T-helper 1 cell treated with Interleukin-12 subunit alpha and Interleukin-12 subunit beta and Interleukin-4 antibody, amounts not matched to agents 30 μg/mL and 1 μg/mL, for 36 hours (primary cell): ENCODE data around the gene EFCAB8.

ENCODE experiments used
- H3K27ac Mint-ChIP-seq: one replicate; pipeline ENCODE4 v1.8.0; 2021; ENCODE audit warnings: mild to moderate bottlenecking, mixed read lengths
- H3K27me3 Mint-ChIP-seq: one replicate; pipeline ENCODE4 v1.8.0; 2021; ENCODE audit warnings: low read depth, mixed read lengths
- H3K36me3 Mint-ChIP-seq: one replicate; pipeline ENCODE4 v1.8.0; 2021; ENCODE audit warnings: low read depth, mixed read lengths
- H3K4me1 Mint-ChIP-seq: one replicate; pipeline ENCODE4 v1.8.0; 2021; ENCODE audit warnings: low read depth, mixed read lengths
- H3K4me3 Mint-ChIP-seq: one replicate; pipeline ENCODE4 v1.8.0; 2021; ENCODE audit warnings: mild to moderate bottlenecking, moderate library complexity, mixed read lengths
- H3K9me3 Mint-ChIP-seq: one replicate; pipeline ENCODE4 v1.8.0; 2021; ENCODE audit warnings: mixed read lengths

EFCAB8 gene

GRCh38 chr20:32886652-32887051 is 27.9 kb downstream of the EFCAB8 start:
- Mint-ChIP-seq H3K27ac (no peak overlapping the region), H3K4me3 (no peak overlapping the region), H3K9me3 (no peaks in the 10 kb centered on the region), H3K27me3 (no peaks in the 10 kb centered on the region), H3K4me1 (no peaks in the 10 kb centered on the region), H3K36me3 (no peaks in the 10 kb centered on the region)

- no peak overlapping the region for H3K4me3 Mint-ChIP-seq
- H3K27me3 Mint-ChIP-seq: no peaks in the 10 kb centered on the region
- no peaks in the 10 kb centered on the region for H3K4me1 Mint-ChIP-seq
- H3K36me3 Mint-ChIP-seq: no peaks in the 10 kb centered on the region
- H3K27ac Mint-ChIP-seq: no peak overlapping the region
- no peaks in the 10 kb centered on the region for H3K9me3 Mint-ChIP-seq
Observed at GRCh38 chr20:32887492-32887891, 28.8 kb downstream of the EFCAB8 start.

GRCh38 chr20:32888636-32889035 is 29.9 kb downstream of the EFCAB8 start:
- Mint-ChIP-seq H3K9me3 (no peaks in the 10 kb centered on the region), H3K27me3 (no peaks in the 10 kb centered on the region), H3K27ac (no peak overlapping the region), H3K4me1 (no peaks in the 10 kb centered on the region), H3K4me3 (no peak overlapping the region), H3K36me3 (no peaks in the 10 kb centered on the region)

GRCh38 chr20:32889281-32889680 is 30.6 kb downstream of the EFCAB8 start:
- Mint-ChIP-seq H3K4me3 (no peak overlapping the region), H3K27ac (no peak overlapping the region), H3K27me3 (no peaks in the 10 kb centered on the region), H3K36me3 (no peaks in the 10 kb centered on the region), H3K9me3 (no peaks in the 10 kb centered on the region), H3K4me1 (no peaks in the 10 kb centered on the region)

GRCh38 chr20:32891491-32891890 is 32.8 kb downstream of the EFCAB8 start:
- no peaks in the 10 kb centered on the region for H3K27me3 Mint-ChIP-seq
- H3K36me3 Mint-ChIP-seq: no peaks in the 10 kb centered on the region
- no peaks in the 10 kb centered on the region for H3K4me1 Mint-ChIP-seq
- no peaks in the 10 kb centered on the region for H3K9me3 Mint-ChIP-seq
- no peak overlapping the region for H3K4me3 Mint-ChIP-seq
- H3K27ac Mint-ChIP-seq: no peak overlapping the region

GRCh38 chr20:32891926-32892660 is 33.4 kb downstream of the EFCAB8 start:
- H3K9me3 Mint-ChIP-seq: no peaks in the 10 kb centered on the region
- H3K4me3 Mint-ChIP-seq: no peak overlapping the region
- H3K36me3 Mint-ChIP-seq: no peaks in the 10 kb centered on the region
- H3K27me3 Mint-ChIP-seq: no peaks in the 10 kb centered on the region
- no peaks in the 10 kb centered on the region for H3K4me1 Mint-ChIP-seq
- no peak overlapping the region for H3K27ac Mint-ChIP-seq

- no peaks in the 10 kb centered on the region for H3K9me3 Mint-ChIP-seq
- H3K36me3 Mint-ChIP-seq: no peaks in the 10 kb centered on the region
- no peaks in the 10 kb centered on the region for H3K4me1 Mint-ChIP-seq
- H3K27me3 Mint-ChIP-seq: no peaks in the 10 kb centered on the region
- H3K27ac Mint-ChIP-seq: no peak overlapping the region
- H3K4me3 Mint-ChIP-seq: no peak overlapping the region
Observed at GRCh38 chr20:32893263-32894025, 34.7 kb downstream of the EFCAB8 start.

- no peaks in the 10 kb centered on the region for H3K9me3 Mint-ChIP-seq
Observed at GRCh38 chr20:32894026-32894483, 35.3 kb downstream of the EFCAB8 start.

GRCh38 chr20:32894711-32895355 is 36.1 kb downstream of the EFCAB8 start:
- Mint-ChIP-seq H3K27ac (no peak overlapping the region), H3K36me3 (no peaks in the 10 kb centered on the region), H3K9me3 (no peaks in the 10 kb centered on the region)

More at GRCh38 chr20:32894026-32894483, 35.3 kb downstream of the EFCAB8 start:
- H3K4me3 Mint-ChIP-seq: no peak overlapping the region
- H3K36me3 Mint-ChIP-seq: no peaks in the 10 kb centered on the region
- H3K27ac Mint-ChIP-seq: no peak overlapping the region
- H3K4me1 Mint-ChIP-seq: no peaks in the 10 kb centered on the region
- H3K27me3 Mint-ChIP-seq: no peaks in the 10 kb centered on the region

GRCh38 chr20:32896521-32897280 is 38.0 kb downstream of the EFCAB8 start:
- no peaks in the 10 kb centered on the region for H3K9me3 Mint-ChIP-seq
- no peaks in the 10 kb centered on the region for H3K27me3 Mint-ChIP-seq
- no peaks in the 10 kb centered on the region for H3K36me3 Mint-ChIP-seq
- no peak overlapping the region for H3K27ac Mint-ChIP-seq
- H3K4me3 Mint-ChIP-seq: no peak overlapping the region
- H3K4me1 Mint-ChIP-seq: no peaks in the 10 kb centered on the region

More at GRCh38 chr20:32894711-32895355, 36.1 kb downstream of the EFCAB8 start:
- H3K4me3 Mint-ChIP-seq: no peak overlapping the region
- no peaks in the 10 kb centered on the region for H3K4me1 Mint-ChIP-seq
- no peaks in the 10 kb centered on the region for H3K27me3 Mint-ChIP-seq

- Mint-ChIP-seq H3K27me3 (no peaks in the 10 kb centered on the region), H3K27ac (no peak overlapping the region)
Observed at GRCh38 chr20:32898729-32899128, 40.0 kb downstream of the EFCAB8 start.

GRCh38 chr20:32902456-32903420 is 44.0 kb downstream of the EFCAB8 start:
- Mint-ChIP-seq H3K36me3 (no peaks in the 10 kb centered on the region), H3K27ac (peak overlapping the region; percentile 8)

More at GRCh38 chr20:32898729-32899128, 40.0 kb downstream of the EFCAB8 start:
- no peaks in the 10 kb centered on the region for H3K36me3 Mint-ChIP-seq
- H3K4me3 Mint-ChIP-seq: no peak overlapping the region
- H3K9me3 Mint-ChIP-seq: no peaks in the 10 kb centered on the region
- H3K4me1 Mint-ChIP-seq: no peaks in the 10 kb centered on the region

GRCh38 chr20:32903666-32904175 is 45.0 kb downstream of the EFCAB8 start:
- Mint-ChIP-seq H3K4me1 (no peaks in the 10 kb centered on the region), H3K9me3 (no peaks in the 10 kb centered on the region), H3K4me3 (no peak overlapping the region), H3K27me3 (no peaks in the 10 kb centered on the region), H3K36me3 (no peaks in the 10 kb centered on the region), H3K27ac (no peak overlapping the region)

More at GRCh38 chr20:32902456-32903420, 44.0 kb downstream of the EFCAB8 start:
- H3K27me3 Mint-ChIP-seq: no peaks in the 10 kb centered on the region
- H3K9me3 Mint-ChIP-seq: no peaks in the 10 kb centered on the region
- no peaks in the 10 kb centered on the region for H3K4me1 Mint-ChIP-seq
- no peak overlapping the region for H3K4me3 Mint-ChIP-seq
